Tibial nerve (tissue), 4 donors: ENCODE results near the gene PRSS50. TPM values are rescaled to one million over a fixed set of nuclear protein-coding genes. Genes with fewer than 3 reads are reported as not detected.

Source experiments
- DNase-seq, 2 donors: peaks; one replicate each; pipeline ENCODE4 v3.0.0-alpha.2; 2019; ENCODE audit warnings: low spot score in 2 of 2
- H3K27ac ChIP-seq, 4 donors: fragments of 200-600 bp; sonication (generic) in 3 of 4; one replicate each; pipeline ENCODE4 v1.5.1; 2017 to 2019; ENCODE audit warnings: mild to moderate bottlenecking in 1 of 4
- H3K27me3 ChIP-seq, 2 donors: fragments of 200-600 bp; sonication (generic) in 1 of 2; one replicate each; pipeline versions ENCODE4 v1.5.1 to v1.6.0; 2017 to 2019
- H3K36me3 ChIP-seq, 3 donors: fragments of 200-600 bp; sonication (generic); one replicate each; pipeline ENCODE4 v1.5.1; 2018 to 2019
- H3K4me1 ChIP-seq, 4 donors: fragments of 200-600 bp; sonication (generic) in 3 of 4; one replicate each; pipeline ENCODE4 v1.5.1; 2017 to 2019
- H3K4me3 ChIP-seq, 4 donors: fragments of 200-600 bp; sonication (generic) in 3 of 4; one replicate each; pipeline ENCODE4 v1.5.1; 2017 to 2019; ENCODE audit warnings: mild to moderate bottlenecking in 1 of 4, moderate library complexity in 1 of 4
- H3K9me3 ChIP-seq, 4 donors: fragments of 200-600 bp; sonication (generic) in 3 of 4; one replicate each; pipeline ENCODE4 v1.5.1; 2017 to 2019
- EP300 ChIP-seq, 2 donors: sonication (generic); formaldehyde crosslinking; IDR thresholded peaks; one replicate each; pipeline ENCODE4 v1.6.1; 2017; ENCODE audit warnings: antibody characterized with exemption in 2 of 2, mild to moderate bottlenecking in 1 of 2
- POLR2A ChIP-seq, 2 donors: fragments of 450-650 bp; IDR thresholded peaks; one replicate each; pipeline ENCODE4 v1.6.1; 2017; ENCODE audit warnings: antibody characterized with exemption in 2 of 2, mild to moderate bottlenecking in 2 of 2, moderate library complexity in 2 of 2
- WGBS, 2 donors: methylation state at CpG; one replicate each; pipeline ENCODE4 v1.1.5; 2018; 5-methylcytosine and 5-hydroxymethylcytosine counted together
- total RNA-seq, 4 donors: library from RNA; depleted of rRNA; stranded (reverse); fragments of >200 nt; gene quantifications; one replicate each; pipeline ENCODE4 v1.1.0, GENCODE V29; 2016
- TF ChIP-seq, protein P1 (sequence below), 5 experiments: fragments of 200-600 bp in 3 of 5; fragments of 450-650 bp in 2 of 5; sonication (generic) in 3 of 5; IDR thresholded peaks; one replicate each; pipeline ENCODE4 v1.5.1; 2016 to 2019; ENCODE audit warnings: antibody characterized with exemption in 5 of 5, mild to moderate bottlenecking in 3 of 5, moderate library complexity in 2 of 5

Gene PRSS50
- total RNA-seq, 4 donors from 2014 or later: 0.22 to 0.42 TPM; not detected in 2

DNA sequence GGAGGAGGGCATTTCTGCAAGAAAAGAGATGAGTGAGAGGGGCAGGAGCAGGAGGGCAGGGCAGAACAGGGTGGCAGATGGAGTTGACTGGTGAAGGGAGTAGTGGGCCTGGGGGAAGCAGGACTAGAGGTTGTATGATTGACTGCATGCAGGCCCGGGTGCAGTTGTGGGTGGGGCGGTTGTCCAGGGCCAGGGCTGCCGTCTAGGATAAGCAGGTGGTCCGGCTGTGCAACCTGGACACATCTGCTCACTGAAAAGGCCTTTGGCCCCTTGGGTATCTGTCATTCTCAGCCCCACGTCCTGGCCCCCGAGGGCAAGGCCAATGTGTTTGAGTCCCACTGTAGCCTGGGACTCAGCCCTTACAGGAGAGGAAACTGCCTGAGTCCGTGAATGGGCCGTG lies 49.6 kb downstream of the PRSS50 start:
- DNase-seq: no peak
- no peak for TF ChIP-seq EP300 (IDR thresholded peaks at IDR 0.05)
- TF ChIP-seq POLR2A (IDR thresholded peaks at IDR 0.05): no peak
- TF ChIP-seq, protein P1, sequence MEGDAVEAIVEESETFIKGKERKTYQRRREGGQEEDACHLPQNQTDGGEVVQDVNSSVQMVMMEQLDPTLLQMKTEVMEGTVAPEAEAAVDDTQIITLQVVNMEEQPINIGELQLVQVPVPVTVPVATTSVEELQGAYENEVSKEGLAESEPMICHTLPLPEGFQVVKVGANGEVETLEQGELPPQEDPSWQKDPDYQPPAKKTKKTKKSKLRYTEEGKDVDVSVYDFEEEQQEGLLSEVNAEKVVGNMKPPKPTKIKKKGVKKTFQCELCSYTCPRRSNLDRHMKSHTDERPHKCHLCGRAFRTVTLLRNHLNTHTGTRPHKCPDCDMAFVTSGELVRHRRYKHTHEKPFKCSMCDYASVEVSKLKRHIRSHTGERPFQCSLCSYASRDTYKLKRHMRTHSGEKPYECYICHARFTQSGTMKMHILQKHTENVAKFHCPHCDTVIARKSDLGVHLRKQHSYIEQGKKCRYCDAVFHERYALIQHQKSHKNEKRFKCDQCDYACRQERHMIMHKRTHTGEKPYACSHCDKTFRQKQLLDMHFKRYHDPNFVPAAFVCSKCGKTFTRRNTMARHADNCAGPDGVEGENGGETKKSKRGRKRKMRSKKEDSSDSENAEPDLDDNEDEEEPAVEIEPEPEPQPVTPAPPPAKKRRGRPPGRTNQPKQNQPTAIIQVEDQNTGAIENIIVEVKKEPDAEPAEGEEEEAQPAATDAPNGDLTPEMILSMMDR (IDR thresholded peaks at IDR 0.05): no peak
- no peaks in the 10 kb centered on the region for H3K9me3 ChIP-seq
- H3K36me3 ChIP-seq: no peaks in the 10 kb centered on the region
- WGBS, 2 donors: 76 to 85% methylated on average over 8 of the region's 8 CpGs
- no peak overlapping the region for H3K4me3 ChIP-seq
- H3K27me3 ChIP-seq: no peaks in the 10 kb centered on the region
- no peak overlapping the region for H3K27ac ChIP-seq
- H3K4me1 ChIP-seq: peaks cover 0 to 16% (median 4%) of the 10 kb centered on the region in 4 donors

DNA sequence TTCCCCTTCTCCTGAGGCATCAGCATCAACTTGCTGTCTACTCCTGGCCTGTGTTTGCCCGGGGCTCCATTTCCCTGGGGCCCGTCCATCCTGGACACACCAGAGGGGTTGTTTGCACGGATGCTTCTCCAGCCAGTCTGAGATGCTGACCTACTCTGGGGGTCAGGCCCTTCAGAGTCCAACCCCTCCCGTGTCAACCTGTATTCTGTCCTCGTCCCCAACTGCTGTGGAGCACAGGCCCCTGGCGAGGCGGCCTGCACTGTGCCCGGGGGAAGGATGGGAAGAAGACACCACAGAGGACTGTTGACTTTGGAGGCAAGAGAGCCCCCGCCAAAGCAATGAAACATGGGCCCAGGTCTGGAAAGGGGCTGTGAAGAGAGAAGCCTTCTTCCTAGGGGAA lies 50.0 kb downstream of the PRSS50 start:
- WGBS, 2 donors: 95 to 96% methylated on average over 9 of the region's 9 CpGs
- Histone ChIP-seq H3K27me3 (no peaks in the 10 kb centered on the region), H3K4me1 (peaks cover 0 to 21% (median 6%) of the 10 kb centered on the region in 4 donors), H3K27ac (no peak overlapping the region), H3K9me3 (no peaks in the 10 kb centered on the region), H3K36me3 (no peaks in the 10 kb centered on the region), H3K4me3 (no peak overlapping the region)
- no peak for TF ChIP-seq EP300 (IDR thresholded peaks at IDR 0.05)
- no peak for TF ChIP-seq POLR2A (IDR thresholded peaks at IDR 0.05)
- TF ChIP-seq, protein P1 (IDR thresholded peaks at IDR 0.05): no peak
- DNase-seq: no peak

GRCh38 chr3:46667061-46667621 lies 50.5 kb downstream of the PRSS50 start:
- H3K36me3 ChIP-seq: no peaks in the 10 kb centered on the region
- no peaks in the 10 kb centered on the region for H3K27me3 ChIP-seq
- peaks cover 0 to 26% (median 7%) of the 10 kb centered on the region in 4 donors for H3K4me1 ChIP-seq
- no peak overlapping the region for H3K4me3 ChIP-seq
- H3K27ac ChIP-seq: no peak overlapping the region
- no peaks in the 10 kb centered on the region for H3K9me3 ChIP-seq
- DNase-seq: no peak
- TF ChIP-seq POLR2A (IDR thresholded peaks at IDR 0.05) (no peak), EP300 (IDR thresholded peaks at IDR 0.05) (no peak)
- TF ChIP-seq, protein P1 (IDR thresholded peaks at IDR 0.05): no peak
- WGBS, 2 donors: 72 to 80% methylated on average over 8 of the region's 8 CpGs

DNA sequence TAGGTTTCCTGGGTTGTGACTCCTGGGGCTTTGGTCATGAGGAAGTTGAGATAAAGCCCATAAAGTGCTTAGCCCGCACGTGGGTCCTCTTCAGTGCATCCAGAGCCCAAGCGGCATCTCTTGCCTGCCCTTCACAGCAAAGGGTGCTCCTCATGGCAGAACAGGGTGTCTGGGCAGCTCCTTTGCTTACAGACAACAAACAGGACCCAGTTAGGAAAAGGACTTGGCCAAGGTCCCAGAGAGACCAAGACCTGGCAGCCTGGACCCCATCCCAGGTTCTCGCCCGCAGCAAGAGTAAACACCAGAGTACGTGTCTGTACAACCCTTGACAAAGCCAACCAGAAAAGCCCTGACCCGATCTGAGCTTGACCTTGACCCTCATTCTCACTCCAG lies 51.2 kb downstream of the PRSS50 start:
- DNase-seq: no peak
- Histone ChIP-seq H3K4me3 (no peak overlapping the region), H3K27me3 (no peaks in the 10 kb centered on the region), H3K4me1 (peaks cover 0 to 30% (median 7%) of the 10 kb centered on the region in 4 donors), H3K27ac (no peak overlapping the region), H3K36me3 (no peaks in the 10 kb centered on the region), H3K9me3 (no peaks in the 10 kb centered on the region)
- WGBS, 2 donors: 66 to 70% methylated on average over 6 to 7 of the region's 7 CpGs
- TF ChIP-seq EP300 (IDR thresholded peaks at IDR 0.05) (no peak), POLR2A (IDR thresholded peaks at IDR 0.05) (no peak)
- TF ChIP-seq, protein P1 (IDR thresholded peaks at IDR 0.05): no peak

DNA sequence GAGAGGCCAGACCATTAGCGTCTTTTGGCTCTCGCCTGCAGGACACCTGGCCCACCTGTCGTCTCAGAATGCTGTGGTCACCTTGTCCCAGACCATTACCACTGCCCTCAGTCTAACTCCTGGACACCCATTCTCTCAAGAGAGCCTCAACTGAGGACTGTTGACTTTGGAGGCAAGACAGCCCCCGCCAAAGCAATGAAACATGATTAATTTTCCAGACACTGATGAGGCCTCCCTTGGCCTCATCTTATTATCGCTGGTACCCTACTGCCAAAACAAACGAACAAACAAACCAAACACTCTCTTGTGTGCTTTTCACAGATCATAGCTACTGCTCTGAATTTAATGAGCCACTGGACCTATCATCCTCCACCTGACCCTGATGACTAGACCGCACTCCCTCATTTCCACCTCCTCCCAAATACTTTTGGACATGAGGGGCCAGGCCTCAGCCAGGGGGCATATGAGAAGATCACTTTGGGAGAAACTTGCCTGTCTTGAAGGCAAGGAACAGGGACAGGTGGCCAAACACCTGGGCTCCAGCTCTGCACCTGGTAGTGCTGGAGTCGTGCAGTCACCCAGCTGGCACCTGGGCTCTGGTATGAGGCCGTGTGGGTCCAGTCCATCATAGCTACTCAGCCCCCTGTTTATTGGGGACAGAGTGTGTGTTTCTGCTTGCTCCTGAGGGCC lies 51.8 kb downstream of the PRSS50 start:
- peaks cover 0 to 30% (median 7%) of the 10 kb centered on the region in 4 donors for H3K4me1 ChIP-seq
- no peak overlapping the region for H3K4me3 ChIP-seq
- no peak for TF ChIP-seq POLR2A (IDR thresholded peaks at IDR 0.05)
- TF ChIP-seq, protein P1 (IDR thresholded peaks at IDR 0.05): no peak
- no peak for TF ChIP-seq EP300 (IDR thresholded peaks at IDR 0.05)
- WGBS, 2 donors: 52 to 70% methylated on average over 9 of the region's 9 CpGs
- H3K36me3 ChIP-seq: no peaks in the 10 kb centered on the region
- H3K27me3 ChIP-seq: no peaks in the 10 kb centered on the region
- DNase-seq: no peak
- H3K9me3 ChIP-seq: no peaks in the 10 kb centered on the region
- no peak overlapping the region for H3K27ac ChIP-seq
